ENCODE measurements around the gene PRR33.

PRR33 gene

DNA sequence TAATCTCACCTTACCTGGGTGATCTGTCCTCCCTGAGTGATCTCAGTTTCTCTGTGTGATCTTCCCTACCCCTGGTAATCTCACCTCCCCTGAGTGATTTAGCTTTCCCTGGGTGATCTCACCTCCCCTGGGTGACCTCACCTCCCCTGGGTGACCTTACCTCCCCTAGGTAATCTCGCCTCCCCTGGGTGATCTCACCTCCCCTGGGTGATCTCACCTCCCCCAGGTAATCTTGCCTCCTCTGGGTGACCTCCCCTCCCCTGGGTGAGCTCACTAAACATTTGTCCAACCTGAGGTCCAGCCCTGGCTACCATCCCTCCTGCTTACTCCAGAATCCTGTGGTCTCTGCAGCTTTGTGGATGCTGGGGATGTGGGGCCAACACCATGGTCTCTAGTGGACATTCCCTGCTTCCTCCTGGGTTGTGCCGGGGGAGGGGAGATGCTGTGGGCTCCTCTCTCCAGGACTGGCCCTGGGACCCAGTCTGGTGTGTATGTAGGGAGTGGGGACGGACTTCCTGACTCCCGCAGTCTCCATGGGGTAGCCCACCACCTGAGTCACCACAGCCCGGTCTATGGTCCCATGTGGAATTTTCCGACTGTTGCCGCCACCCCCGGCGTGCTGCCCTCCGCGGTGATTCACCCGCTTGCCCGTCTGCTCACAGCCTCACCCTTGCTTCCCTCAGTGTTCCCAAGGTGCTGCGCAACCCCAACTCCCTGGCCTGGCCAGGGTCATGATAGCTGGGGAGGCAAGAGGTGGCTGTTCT is 28.9 kb downstream of the PRR33 start:
- DNase-seq (ENCODE audit: low read depth in 2 of 2), result no peak

DNA sequence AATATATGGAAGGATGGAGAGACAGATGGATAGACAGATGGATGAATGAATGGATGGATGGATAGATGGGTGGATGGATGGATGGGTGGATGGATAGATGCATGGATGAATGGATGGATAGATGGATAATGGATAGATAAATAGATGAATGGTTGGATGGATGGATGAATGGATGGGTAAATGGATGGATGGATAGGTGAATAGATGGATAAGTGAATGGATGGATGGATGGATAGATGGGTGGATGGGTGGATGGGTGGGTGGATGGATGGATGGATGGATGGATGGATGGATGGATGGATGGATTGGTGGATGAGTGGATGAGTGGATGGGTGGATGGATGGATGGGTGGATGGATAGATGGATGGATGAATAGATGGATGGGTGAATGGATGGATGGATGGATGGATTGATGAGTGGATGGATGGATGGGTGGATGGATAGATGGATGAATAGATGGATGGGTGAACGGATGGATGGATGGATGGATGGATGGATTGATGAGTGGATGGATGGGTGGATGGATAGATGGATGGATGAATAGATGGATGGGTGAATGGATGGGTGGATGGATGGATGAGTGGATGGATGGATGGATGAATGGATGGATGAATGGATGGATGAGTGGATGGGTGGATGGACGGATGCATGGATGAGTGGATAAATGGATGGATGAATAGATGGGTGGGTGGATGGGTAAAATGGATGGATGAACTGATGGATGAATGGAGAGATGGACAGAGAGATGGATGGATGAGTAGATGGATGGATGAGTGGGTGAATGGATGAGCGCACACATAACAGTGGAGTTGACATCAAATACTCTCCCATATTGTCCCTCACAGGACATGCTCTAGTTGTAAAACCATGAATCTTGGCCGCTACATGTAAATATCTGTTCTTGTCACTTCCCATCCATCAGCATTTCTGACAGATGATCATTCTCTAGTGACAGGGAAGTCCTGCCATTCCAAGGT is 30.0 kb downstream of the PRR33 start:
- DNase-seq (ENCODE audit: low read depth in 2 of 2), result no peak

DNA sequence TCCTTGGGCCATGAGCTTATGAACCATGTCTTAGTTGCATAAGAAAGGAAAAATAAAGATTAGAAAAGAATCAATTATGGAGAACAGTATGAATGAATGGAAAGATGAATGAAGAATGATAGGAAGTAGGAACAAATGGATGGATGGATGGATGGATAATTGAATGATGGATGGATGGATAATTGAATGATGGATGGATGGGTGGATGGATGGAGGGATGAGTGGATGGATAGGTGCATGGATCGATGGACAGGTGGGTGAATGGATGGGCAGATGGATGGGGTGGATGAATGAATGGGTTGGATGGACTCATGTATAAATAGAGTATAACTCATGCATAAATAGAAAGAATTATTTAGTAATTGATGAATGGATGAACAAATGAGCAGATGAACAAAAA is 31.6 kb downstream of the PRR33 start:
- DNase-seq (ENCODE audit: low read depth in 2 of 2), result no peak

DNA sequence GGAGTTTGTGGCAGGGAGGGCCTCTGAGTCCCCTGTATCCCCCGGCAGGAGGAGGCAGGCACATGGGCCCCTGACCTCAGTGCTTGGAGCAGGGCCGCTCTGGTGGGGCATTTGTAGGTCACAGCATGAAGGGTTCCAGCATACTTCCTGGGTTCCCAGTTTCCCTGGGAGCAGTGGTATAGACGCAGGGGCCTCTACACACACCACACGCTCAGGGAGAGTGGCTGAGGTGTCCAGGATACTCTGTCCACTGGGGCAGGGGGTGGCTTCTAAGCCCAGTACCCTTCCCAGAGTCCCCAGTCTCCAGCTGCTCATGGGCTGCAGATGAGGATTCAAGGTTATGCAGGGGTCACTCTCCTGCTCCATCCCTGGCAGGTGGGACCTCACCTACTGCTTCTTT is 32.7 kb downstream of the PRR33 start:
- no peak for DNase-seq (ENCODE audit: low read depth in 2 of 2)

DNA sequence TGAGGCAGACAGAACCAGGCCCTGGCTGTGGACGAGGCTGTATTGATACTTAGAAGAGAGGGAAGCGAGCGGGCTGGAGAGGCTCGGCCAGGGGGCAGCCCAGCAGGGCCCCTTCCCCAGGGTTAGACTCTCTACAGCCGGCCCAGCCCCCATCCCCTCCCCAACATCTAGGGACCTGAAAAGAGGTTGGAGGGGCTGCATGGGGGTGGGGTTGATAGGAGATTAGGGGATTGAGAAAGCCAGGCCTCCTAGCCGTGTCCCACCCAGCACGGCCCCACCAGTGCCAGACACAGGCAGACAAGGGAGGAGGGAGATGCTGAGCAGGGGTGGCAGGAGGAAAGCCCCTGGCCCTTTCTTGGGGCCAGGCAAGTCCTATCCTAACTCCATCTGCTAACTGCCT is 33.1 kb downstream of the PRR33 start:
- no peak for DNase-seq (ENCODE audit: low read depth in 2 of 2)

DNA sequence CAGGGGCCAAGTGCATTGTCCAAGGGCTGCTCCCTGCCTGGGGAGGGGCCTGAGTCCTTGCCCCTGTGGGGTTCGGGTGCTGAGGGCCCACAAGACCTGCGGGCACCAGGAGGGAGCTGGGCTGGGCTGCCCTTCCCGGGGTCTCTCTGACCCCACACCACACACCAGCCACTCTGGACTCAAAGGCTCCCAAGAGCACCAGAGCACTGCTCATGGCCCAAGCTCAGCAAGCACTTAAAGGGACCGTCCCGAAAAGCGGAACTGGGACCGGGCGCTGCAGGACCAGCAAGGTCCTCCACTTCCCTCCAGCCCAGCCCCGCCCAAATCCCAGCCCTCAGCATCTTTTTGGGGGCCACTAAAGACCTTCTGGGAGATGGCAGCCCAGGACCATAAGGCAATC is 33.5 kb downstream of the PRR33 start:
- DNase-seq (ENCODE audit: low read depth in 2 of 2), result no peak

DNA sequence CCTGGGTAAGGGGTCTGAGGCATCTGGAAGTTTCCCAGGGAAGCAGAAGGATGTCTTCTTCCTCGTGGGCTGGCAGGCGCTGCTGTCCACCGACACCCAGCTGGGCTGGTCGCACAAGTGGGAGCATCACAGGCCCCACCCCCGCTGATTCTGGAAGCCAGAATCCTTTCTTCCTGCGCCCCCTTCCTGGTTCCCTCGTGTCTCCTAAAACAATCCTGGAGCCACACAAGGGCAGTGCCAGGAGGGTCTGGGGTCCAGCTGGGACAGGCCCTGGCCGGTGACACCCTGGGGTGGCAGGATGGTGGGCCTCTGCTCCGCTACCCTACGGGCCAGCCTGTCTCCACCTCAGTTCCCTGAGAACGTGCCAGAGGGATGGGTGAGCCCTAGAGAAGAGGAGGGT is 34.6 kb downstream of the PRR33 start:
- DNase-seq (ENCODE audit: low read depth in 2 of 2), result no peak

DNA sequence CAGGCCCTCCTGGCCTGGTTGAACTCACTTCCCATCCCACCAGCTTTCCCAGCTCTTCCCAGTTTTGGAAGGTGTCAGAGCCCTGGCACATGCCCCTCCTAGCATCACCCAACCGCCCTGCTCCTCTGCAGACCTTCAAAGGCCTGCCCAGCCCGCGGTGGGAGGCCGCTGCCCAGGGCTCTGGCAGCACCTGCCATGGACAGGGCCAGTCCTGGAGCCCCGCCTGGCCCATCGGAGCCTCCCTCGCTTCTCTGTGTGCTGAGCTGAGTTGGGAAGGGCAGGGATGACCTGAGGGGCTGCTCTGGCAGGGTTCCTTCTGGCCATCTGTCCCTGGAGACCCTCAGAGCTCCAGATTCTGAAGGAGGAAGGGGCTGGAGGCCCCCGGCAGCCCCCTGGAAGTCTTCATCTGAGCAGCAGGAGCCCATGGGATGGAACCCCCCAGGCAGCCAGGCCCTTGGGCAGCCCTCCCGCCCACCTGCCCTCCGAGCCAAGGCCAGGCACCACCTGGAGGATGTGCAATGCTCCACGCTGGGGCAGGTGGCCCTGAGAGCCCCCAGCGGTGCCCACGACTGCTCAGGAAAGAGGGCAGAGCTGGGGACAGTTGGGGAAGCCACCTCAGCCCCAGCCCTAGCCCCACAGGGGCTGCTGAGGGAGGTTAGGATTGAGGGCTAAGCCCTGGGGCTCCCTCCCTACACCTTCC is 35.2 kb downstream of the PRR33 start:
- no peak for DNase-seq (ENCODE audit: low read depth in 2 of 2)

DNA sequence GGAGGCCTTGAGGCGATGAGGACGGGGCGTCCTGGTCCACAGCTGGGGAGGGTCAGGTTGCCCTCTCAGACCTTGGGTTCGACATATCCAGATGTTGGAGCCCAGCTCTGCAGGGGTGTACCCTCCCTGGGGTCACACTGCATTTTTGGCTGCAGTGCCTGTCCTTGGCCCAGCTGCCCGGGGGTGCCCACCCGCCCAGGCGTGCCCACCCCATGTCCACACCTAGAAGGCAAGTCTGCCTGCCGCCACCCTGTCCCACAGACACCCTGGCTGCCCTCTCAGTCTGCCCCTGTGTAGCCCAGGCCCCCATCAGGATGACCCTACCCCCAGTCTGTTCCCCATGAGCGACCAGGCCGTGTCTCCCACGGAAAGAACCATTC is 35.8 kb downstream of the PRR33 start:
- DNase-seq (ENCODE audit: low read depth in 2 of 2), result no peak

DNA sequence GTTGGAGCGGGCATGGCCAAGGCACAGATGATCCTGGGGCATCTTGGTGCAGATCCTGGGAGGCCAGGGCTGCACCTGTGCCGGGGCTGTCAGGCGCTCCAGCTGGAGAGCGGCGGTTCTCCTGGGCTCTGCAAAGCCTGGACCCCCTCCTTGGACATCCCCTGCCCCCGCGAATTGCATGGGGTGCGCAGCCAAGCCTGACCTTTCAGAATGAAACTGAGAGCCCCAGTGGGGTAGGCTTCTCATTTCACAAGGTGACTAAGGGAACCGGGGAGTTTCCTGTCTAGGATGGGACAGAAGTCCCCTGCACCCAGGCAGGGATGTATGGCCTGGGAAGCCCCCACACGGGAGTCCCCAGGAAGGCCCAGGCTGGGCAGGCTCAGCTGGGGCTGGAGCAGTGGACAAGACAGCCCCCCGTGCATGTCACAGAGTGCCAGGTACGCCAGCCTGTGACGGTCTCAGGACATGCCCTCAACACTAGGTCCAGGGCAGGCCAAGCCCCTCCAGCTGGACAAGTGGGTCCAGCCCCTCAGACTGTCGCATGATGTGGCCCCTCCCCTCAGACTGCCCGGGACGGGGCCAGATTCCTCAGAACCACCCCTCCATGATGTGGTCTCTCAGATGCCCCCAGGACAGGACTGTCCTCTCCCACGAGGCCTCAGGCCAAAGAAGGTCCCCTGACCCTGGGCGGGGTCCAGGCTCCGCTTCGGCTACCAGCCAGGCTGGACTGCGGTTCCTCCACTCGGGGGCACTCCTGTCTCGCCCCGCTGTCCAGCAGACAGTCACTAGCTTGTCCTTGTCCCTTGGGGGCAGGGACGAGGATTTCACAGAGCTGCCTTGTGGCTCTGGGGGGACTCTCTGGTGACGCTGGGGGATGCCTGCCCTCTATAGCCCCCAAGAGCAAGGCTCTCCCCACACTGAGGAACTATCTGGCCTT is 36.5 kb downstream of the PRR33 start:
- no peak for DNase-seq (ENCODE audit: low read depth in 2 of 2)

DNA sequence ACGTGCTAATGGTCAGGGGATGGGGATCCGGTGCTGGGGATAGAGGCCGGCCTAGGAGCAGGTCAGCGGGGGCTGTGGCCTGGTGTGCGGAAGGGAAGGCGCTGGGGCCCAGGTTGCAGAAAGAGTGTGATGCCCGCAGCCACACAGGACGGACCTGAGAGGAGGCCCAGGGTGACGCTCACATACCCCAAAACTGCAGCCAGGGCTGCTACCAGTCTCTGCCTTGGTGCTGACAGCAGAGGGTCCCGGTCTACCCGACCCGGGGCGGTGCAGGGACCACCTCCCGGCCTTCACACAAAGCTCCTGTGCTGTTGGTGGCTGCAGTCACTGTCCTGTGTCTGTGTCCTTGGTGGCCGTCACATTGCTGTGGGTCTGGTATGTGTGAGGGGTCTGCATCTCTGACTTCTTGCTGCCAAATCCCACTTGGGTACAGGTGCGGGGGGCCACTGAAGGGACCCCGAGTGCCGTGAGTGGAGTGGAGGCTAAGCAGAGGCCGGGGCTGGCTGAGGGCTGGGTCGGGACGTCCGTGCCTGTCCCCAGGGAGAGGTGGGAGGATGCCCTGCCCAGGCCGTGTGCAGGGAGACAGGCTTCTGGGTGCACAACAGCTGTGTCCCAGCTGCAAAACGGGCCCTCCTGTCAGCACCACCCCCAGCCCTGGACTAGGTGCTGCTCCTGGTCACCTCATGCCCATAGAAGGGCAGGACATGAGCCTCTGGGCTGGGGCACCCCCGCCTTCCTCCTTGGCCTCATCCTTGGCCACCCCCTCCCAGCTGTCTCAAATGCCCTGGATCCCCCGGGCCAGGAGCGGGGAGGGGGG is 37.4 kb downstream of the PRR33 start:
- DNase-seq (ENCODE audit: low read depth in 2 of 2), result no peak

DNA sequence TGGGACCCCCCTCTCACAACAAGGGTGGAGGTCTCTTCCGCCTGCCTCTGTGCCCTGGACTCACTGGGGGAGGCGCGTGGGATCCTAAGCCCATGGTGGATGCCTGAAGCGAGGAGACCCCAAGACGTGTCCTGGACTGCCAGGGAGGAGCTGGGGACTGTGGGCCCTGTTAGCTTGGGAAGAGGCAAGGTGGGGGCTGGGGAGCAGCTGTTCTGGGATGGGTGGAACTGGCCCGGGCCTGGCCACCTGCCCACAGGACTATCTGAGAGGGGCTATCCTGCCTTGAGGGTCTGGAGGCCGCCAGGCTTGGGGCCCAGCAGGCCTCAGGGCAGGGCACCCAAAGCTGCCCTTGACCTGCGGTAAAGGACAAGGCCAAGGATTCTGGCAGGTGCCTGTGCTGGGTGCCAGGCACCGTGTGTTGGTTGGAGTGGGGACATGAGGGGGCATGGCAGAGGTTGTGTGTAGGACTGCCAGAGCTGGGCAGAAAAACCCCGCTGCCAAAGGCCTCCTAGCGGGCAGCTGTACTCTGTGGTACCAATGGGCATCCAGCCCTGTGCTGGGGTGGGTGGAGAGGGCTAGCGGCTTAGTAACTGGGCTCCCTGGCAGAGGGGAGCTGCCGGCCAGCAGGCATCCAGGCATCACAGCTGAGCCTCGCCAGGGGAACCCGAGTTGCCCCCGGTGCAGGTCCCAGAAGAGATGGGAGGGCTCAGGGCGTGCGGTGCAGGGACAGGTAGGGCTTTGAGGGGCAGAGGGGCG is 38.1 kb downstream of the PRR33 start:
- no peak for DNase-seq (ENCODE audit: low read depth in 2 of 2)

DNA sequence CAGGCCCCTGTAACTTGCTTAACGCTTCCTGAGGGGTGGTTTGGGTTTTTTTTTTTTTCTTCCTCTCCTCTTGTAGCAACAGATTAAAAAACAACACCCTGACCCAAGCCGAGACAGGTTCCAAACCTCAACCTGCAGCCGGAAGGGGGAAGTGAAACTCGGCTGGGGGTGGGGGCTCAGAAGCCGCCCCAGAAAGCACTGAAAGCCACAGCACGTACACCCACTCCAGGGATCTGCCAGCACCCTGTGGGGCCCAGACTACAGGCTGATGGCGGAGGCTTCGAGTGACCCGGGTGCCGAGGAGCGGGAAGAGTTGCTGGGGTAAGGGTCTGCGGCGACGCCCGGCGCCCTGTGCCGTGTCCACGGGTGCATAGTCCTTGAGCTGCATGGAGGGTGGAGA is 38.8 kb downstream of the PRR33 start, which contains the start of gene LSP1:
Gene LSP1, plus strand, starts transcription at position 208 of the 400 bp plus-strand sequence. Its CDS starts 61 bp downstream, at position 269.
- peak; percentile 49 to 77 for DNase-seq (ENCODE audit: low read depth in 2 of 2)

DNA sequence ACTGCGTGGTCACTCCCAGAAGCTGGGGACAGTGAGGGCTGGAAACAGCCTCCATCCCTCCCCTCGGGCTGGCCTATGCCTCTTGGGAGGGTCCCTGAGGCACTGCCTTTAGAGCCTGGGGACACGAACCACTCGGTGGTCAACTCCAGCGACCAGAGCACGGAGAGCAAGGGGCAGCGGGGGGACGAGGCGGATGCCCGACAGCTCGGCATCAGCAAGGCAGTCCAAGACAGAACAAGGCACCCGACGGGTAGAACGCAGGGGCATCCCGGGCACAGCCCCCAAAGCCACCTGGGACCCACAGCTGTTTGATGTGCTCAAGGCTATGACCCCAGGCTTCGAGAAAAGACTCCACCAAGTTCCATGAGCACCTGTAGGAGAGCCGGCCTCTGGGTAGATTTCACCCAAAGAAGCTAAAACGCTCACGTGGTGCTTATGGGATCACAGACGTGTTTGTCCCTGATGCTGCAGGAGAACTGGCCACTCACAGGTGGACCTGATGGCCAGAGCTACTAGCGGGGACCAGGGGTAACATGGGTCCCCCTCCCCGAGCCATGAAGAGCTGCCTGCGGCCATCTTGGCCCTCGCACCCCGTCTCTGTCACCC is 39.3 kb downstream of the PRR33 start:
- DNase-seq (ENCODE audit: low read depth in 2 of 2), result no peak

DNA sequence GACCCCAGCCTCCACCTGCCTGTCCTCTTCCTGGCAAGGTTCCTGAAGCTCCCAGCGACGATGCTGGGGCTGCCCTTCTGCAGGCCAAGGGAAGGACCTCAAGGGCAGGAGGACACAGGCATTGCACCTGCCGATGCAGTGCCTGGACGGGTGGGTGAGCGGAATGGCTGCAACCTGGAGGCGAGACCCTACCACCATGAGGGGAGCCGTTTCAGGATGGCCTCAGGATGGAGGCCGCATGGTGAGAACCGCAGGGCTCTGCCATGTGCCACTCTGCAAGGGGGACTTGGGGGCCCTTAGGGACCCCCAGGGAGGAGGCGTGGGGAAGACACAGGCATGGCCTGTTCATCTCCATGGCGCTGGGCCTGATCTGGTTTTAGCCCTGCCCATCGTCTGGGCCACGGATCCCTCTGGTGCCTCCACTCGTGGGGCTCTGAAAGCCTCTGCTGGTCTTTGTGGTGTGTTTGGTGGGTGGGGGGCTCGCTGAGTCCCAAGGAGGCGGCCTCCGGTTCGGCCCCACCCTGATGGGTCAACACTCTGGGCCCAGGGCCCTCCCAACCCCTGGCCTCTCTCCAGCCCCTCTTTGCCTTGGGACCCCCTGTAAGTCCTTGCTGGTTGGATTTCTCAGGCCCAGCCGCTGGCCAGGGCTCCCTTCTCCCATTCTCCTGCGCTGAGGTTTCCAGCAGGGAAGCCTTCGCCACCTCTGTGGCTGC is 40.1 kb downstream of the PRR33 start:
- DNase-seq (ENCODE audit: low read depth in 2 of 2), result no peak

DNA sequence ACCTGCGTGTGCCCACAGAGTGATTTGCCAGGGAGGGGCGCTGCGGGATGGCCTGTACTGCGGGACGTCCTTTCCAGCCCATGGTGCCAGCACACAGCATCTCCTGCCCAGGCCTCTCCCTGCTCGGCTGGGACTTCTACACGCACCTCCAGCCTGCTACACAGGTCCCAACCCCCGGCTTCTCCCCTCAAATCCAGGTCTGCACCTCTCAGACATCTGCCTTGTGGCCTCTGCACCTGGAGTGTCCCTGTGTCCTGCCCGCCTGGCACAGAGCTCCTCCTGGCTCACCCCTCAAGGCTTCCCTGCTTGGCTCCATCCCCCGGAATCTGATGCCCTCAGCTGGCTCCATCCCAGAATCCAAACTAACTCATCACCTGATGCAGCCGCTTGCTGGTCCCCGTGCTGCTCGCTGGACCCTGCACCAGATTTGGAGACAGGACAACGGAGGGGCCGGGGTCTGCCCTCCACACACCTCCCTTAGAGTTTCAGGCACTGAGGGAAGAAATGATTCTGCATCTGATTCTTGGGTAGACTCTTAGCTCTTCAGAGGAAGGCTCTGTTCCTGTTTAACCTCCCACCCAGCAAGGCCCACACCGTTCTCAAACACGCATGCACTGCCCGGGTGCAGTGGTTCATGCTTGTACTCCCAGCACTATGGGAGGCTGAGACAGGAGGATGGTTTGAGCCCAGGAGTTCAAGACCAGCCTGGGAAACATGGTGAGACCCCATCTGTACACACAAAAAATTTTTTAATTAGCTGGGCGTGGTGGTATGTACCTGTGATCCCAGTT is 42.9 kb downstream of the PRR33 start:
- no peak for DNase-seq (ENCODE audit: low read depth in 2 of 2)

DNA sequence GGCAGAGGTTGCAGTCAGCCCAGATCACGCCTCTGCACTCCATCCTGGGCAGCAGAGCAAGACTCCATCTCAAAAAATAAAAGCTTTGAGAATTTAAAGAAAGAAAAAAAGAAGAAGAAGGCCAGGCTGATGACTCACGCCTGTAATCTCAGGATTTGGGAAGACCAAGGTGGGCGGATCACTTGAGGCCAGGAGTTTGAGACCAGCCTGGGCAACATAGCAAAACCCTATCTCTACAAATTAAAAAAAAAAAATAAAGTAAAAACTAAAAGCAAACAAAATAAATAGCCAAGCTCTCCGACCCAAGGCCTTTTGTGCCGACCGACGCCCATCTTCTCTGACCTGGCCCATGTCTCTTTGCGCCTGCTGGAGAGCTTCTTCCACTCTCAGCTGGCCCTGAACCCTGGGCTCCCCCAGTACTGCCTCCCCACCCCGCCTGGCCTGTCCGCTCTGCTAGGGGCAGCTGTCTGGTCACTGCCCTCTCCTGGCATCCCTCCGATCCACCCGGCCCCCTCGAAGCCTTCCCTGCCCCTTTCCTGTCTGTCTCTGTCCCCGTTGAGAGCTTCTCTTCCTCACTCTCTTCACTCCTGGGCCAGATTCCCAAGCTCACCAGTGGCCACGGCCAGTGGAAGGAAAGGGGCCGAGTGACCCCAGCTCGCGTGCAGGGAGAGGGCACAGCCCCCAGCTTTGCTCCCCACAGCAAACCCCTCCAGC is 43.6 kb downstream of the PRR33 start:
- DNase-seq (ENCODE audit: low read depth in 2 of 2), result no peak
